ENCODE results near the gene FAM131C.

DNA sequence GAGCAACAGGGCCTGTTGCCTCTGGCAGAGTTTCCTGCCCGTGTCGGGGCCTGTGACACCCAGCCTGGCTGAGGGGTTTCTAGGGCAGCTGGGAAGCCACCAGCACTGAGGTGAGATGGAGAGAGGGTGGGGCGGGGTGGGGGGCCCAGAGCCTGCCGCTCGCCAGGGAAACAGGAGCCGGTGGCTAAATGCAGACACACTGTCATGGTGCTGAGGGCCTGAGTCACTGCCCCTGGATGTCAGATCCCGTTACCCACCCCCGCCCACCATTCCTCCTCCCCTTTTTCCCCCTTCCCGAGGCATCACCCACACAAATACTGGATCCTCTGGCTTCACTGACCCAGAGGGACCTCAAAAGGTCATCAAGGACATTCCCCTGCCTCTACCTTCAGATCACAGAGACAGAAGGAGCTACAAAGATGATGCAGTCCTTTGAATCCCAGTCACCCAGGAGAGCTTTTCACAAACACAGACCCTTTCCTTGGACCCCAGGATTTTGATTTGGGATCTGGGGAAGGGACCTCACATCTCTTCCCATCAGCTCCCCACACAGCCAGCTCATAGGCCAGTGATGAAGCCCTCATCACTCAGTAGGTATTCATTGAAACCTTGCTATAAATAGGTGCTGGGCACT lies 53.7 kb downstream of the FAM131C start:
- TF ChIP-seq, protein P1, sequence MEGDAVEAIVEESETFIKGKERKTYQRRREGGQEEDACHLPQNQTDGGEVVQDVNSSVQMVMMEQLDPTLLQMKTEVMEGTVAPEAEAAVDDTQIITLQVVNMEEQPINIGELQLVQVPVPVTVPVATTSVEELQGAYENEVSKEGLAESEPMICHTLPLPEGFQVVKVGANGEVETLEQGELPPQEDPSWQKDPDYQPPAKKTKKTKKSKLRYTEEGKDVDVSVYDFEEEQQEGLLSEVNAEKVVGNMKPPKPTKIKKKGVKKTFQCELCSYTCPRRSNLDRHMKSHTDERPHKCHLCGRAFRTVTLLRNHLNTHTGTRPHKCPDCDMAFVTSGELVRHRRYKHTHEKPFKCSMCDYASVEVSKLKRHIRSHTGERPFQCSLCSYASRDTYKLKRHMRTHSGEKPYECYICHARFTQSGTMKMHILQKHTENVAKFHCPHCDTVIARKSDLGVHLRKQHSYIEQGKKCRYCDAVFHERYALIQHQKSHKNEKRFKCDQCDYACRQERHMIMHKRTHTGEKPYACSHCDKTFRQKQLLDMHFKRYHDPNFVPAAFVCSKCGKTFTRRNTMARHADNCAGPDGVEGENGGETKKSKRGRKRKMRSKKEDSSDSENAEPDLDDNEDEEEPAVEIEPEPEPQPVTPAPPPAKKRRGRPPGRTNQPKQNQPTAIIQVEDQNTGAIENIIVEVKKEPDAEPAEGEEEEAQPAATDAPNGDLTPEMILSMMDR (IDR thresholded peaks at IDR 0.05), result no peak
- TF ChIP-seq POLR2A (IDR thresholded peaks at IDR 0.05), result no peak
